OCI-LY7 (cell line): Measurements from ENCODE around the gene SNAI3.

Source experiments
- EZH2phosphoT487 ChIP-seq: fragments of 200-600 bp; sonication (generic); IDR thresholded peaks from 2 replicates; pipeline ENCODE4 v1.6.1; 2018; ENCODE audit warnings: low read depth, borderline replicate concordance, mild to moderate bottlenecking, mixed run types, antibody characterized with exemption, low read length, moderate library complexity, mixed read lengths
- TF ChIP-seq, protein P1 (sequence below): fragments of 200-600 bp; sonication (generic); conservative IDR thresholded peaks from 2 replicates; pipeline ENCODE4 v1.5.1; 2014; ENCODE audit warnings: mild to moderate bottlenecking, antibody characterized with exemption, low read length, moderate library complexity, mixed read lengths

DNA sequence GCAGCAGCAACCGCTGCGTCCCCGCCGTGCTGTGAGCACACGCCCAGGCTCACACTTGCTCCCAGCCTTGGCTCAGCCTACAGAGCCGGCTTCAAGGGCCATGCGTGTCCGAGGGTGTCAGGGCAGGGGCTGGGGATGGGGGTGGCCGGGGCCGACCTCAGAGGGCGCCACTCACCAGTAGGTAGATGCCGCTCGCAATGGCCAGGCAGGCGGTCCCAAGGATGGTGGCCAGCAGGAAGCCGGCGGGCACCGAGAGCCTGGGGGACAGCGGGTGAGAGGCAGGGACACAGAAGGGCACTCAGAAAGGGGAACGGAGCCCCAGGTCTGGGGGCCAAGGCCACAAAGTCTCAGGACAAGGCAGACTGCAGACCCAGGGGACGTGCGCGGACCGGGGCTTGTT, 40.4 kb downstream of the SNAI3 start:
- TF ChIP-seq, protein P1, sequence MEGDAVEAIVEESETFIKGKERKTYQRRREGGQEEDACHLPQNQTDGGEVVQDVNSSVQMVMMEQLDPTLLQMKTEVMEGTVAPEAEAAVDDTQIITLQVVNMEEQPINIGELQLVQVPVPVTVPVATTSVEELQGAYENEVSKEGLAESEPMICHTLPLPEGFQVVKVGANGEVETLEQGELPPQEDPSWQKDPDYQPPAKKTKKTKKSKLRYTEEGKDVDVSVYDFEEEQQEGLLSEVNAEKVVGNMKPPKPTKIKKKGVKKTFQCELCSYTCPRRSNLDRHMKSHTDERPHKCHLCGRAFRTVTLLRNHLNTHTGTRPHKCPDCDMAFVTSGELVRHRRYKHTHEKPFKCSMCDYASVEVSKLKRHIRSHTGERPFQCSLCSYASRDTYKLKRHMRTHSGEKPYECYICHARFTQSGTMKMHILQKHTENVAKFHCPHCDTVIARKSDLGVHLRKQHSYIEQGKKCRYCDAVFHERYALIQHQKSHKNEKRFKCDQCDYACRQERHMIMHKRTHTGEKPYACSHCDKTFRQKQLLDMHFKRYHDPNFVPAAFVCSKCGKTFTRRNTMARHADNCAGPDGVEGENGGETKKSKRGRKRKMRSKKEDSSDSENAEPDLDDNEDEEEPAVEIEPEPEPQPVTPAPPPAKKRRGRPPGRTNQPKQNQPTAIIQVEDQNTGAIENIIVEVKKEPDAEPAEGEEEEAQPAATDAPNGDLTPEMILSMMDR = no peak
- no peak for TF ChIP-seq EZH2phosphoT487
